Esophagus squamous epithelium (tissue), 5 donors: ENCODE measurements around the gene ADK. TPM values are rescaled to one million over a fixed set of nuclear protein-coding genes. Genes with fewer than 3 reads are reported as not detected.

Experiments
- DNase-seq: peaks from one replicate; lab custom pipeline; 2025; lab: John Stamatoyannopoulos, UW
- H3K27ac ChIP-seq, 4 donors: fragments of 200-600 bp; sonication (generic); one replicate each; pipeline ENCODE4 v1.5.1; 2016 to 2019; ENCODE audit warnings: mild to moderate bottlenecking in 1 of 4
- H3K27me3 ChIP-seq, 4 donors: fragments of 200-600 bp; sonication (generic); 1 replicate in 3 of 4; 2 replicates in 1 of 4; pipeline versions ENCODE4 v1.5.1 to v1.6.0; 2017 to 2021; ENCODE audit warnings: antibody characterized with exemption in 1 of 4
- H3K36me3 ChIP-seq, 3 donors: fragments of 200-600 bp; sonication (generic); one replicate each; pipeline ENCODE4 v1.5.1; 2016 to 2019
- H3K4me1 ChIP-seq, 3 donors: fragments of 200-600 bp; sonication (generic); one replicate each; pipeline ENCODE4 v1.5.1; 2017 to 2019
- H3K4me3 ChIP-seq, 4 donors: fragments of 200-600 bp; sonication (generic); 1 replicate in 3 of 4; 2 replicates in 1 of 4; pipeline ENCODE4 v1.5.1; 2016 to 2019; ENCODE audit warnings: mild to moderate bottlenecking in 2 of 4, moderate library complexity in 1 of 4
- H3K9me3 ChIP-seq, 3 donors: fragments of 200-600 bp; sonication (generic); one replicate each; pipeline ENCODE4 v1.5.1; 2016 to 2019
- CTCF ChIP-seq, 6 experiments: fragments of 450-650 bp in 4 of 6; fragments of 200-600 bp in 2 of 6; sonication (generic) in 2 of 6; IDR thresholded peaks; one replicate each; pipeline ENCODE4 v1.5.1; 2016 to 2019; ENCODE audit warnings: antibody characterized with exemption in 6 of 6, mild to moderate bottlenecking in 4 of 6, moderate library complexity in 4 of 6
- POLR2A ChIP-seq, 4 donors: fragments of 450-650 bp; IDR thresholded peaks; one replicate each; pipeline ENCODE4 v1.6.1; 2017; ENCODE audit warnings: antibody characterized with exemption in 4 of 4, mild to moderate bottlenecking in 4 of 4, moderate library complexity in 3 of 4
- WGBS, 2 donors: methylation state at CpG; one replicate each; pipeline ENCODE4 v1.1.5; 2018; 5-methylcytosine and 5-hydroxymethylcytosine counted together
- intact Hi-C: fragments of 100-400 bp; cut with DNase I; formaldehyde crosslinking; loops from one replicate; pipeline ENCODE4 v1.15.0; 2022
- total RNA-seq, 4 donors: library from RNA; depleted of rRNA; stranded (reverse); fragments of >200 nt; gene quantifications; one replicate each; pipeline ENCODE4 v1.1.0, GENCODE V29; 2016
- donor health status: DM: yes; HTN: yes; CAD: no.

Gene ADK
- total RNA-seq, 4 donors from 2014 or later, result 43.3 to 78.4 (median 68.4) TPM

GRCh38 chr10:74507951-74508350, 356.9 kb downstream of the ADK start:
- DNase-seq, result no peak
- no peak for TF ChIP-seq POLR2A (IDR thresholded peaks at IDR 0.05)
- TF ChIP-seq CTCF (IDR thresholded peaks at IDR 0.05), result no peak
- Histone ChIP-seq H3K4me1 (peaks cover 0 to 11% (median 8%) of the 10 kb centered on the region in 3 donors), H3K9me3 (peaks cover 0 to 12% (median 8%) of the 10 kb centered on the region in 3 donors), H3K27ac (no peak overlapping the region), H3K36me3 (peaks cover 0 to 6% (median 0%) of the 10 kb centered on the region in 3 donors), H3K27me3 (no peaks in the 10 kb centered on the region), H3K4me3 (no peak overlapping the region)
- WGBS, 2 donors, result 96% methylated on average over 1 of the region's 1 CpG
- intact Hi-C loops, result no loop called here

GRCh38 chr10:74510594-74510993, 359.6 kb downstream of the ADK start:
- 98 to 100% methylated on average over 2 to 3 of the region's 3 CpGs for WGBS, 2 donors
- no peak overlapping the region for H3K4me3 ChIP-seq
- H3K36me3 ChIP-seq, result peaks cover 0 to 14% (median 0%) of the 10 kb centered on the region in 3 donors
- peaks cover 0 to 32% (median 8%) of the 10 kb centered on the region in 3 donors for H3K9me3 ChIP-seq
- TF ChIP-seq POLR2A (IDR thresholded peaks at IDR 0.05), result no peak
- TF ChIP-seq CTCF (IDR thresholded peaks at IDR 0.05), result no peak
- H3K4me1 ChIP-seq, result no peaks in the 10 kb centered on the region
- no peak overlapping the region for H3K27ac ChIP-seq
- intact Hi-C loops, result no loop called here
- DNase-seq, result no peak
- H3K27me3 ChIP-seq, result no peaks in the 10 kb centered on the region

- H3K9me3 ChIP-seq, result peaks cover 0 to 37% (median 8%) of the 10 kb centered on the region in 3 donors
- H3K36me3 ChIP-seq, result peaks cover 0 to 18% (median 0%) of the 10 kb centered on the region in 3 donors
- TF ChIP-seq POLR2A (IDR thresholded peaks at IDR 0.05) (no peak), CTCF (IDR thresholded peaks at IDR 0.05) (no peak)
- DNase-seq, result no peak
- intact Hi-C loops, result no loop called here
- no peak overlapping the region for H3K4me3 ChIP-seq
- no peaks in the 10 kb centered on the region for H3K27me3 ChIP-seq
- H3K4me1 ChIP-seq, result no peaks in the 10 kb centered on the region
- no peak overlapping the region for H3K27ac ChIP-seq
These were observed 360.0 kb downstream of the ADK start for GRCh38 chr10:74511051-74511450.

- intact Hi-C loops, result no loop called here
These were observed 363.3 kb downstream of the ADK start for GRCh38 chr10:74514322-74514721.

GRCh38 chr10:74518061-74518460, 367.0 kb downstream of the ADK start:
- WGBS, 2 donors, result 47 to 59% methylated on average over 1 of the region's 1 CpG
- peaks cover 0 to 26% (median 0%) of the 10 kb centered on the region in 3 donors for H3K9me3 ChIP-seq
- peaks cover 0 to 17% (median 0%) of the 10 kb centered on the region in 3 donors for H3K36me3 ChIP-seq
- DNase-seq, result no peak
- intact Hi-C loops, result no loop called here
- no peaks in the 10 kb centered on the region for H3K27me3 ChIP-seq
- no peak overlapping the region for H3K4me3 ChIP-seq
- TF ChIP-seq CTCF (IDR thresholded peaks at IDR 0.05), result no peak
- no peak overlapping the region for H3K27ac ChIP-seq
- H3K4me1 ChIP-seq, result no peaks in the 10 kb centered on the region

More at GRCh38 chr10:74514322-74514721, 363.3 kb downstream of the ADK start:
- H3K9me3 ChIP-seq, result peaks cover 0 to 38% (median 8%) of the 10 kb centered on the region in 3 donors
- no peak overlapping the region for H3K27ac ChIP-seq
- 91 to 97% methylated on average over 1 of the region's 1 CpG for WGBS, 2 donors
- H3K36me3 ChIP-seq, result peaks cover 0 to 23% (median 0%) of the 10 kb centered on the region in 3 donors
- no peak for TF ChIP-seq POLR2A (IDR thresholded peaks at IDR 0.05)
- no peak for TF ChIP-seq CTCF (IDR thresholded peaks at IDR 0.05)
- DNase-seq, result no peak
- H3K4me3 ChIP-seq, result no peak overlapping the region
- H3K27me3 ChIP-seq, result no peaks in the 10 kb centered on the region
- no peaks in the 10 kb centered on the region for H3K4me1 ChIP-seq
